ENCODE measurements around the gene MYO18A. TPM values are rescaled to one million over a fixed set of nuclear protein-coding genes. Genes with fewer than 3 reads are reported as not detected.

MYO18A gene
- polyA plus RNA-seq, 4 donors, result 33.4 to 54.3 (median 42.5) TPM

DNA sequence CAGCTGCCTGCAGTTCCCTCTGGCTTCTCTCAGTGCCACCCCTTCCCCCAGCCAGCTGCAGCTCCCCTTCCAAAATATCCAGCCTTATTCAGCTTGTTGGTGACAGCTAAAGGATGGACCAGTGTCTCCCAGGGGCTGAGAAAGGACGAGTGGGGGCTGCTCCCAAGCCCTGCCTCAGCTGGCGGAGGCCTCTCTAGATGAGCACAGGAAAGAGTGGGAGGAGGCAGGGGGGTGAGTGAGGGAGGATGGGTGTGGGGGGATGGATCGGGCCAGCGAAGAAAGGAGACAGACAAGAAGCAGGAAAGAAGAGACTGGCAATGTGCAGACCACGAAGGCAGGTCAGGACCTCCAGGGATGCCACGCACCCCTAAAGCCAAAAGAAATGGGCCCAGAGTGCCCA, 119.7 kb downstream of the MYO18A start:
- DNase-seq (ENCODE audit: low read depth in 4 of 4, low spot score in 2 of 4), result no peak

DNA sequence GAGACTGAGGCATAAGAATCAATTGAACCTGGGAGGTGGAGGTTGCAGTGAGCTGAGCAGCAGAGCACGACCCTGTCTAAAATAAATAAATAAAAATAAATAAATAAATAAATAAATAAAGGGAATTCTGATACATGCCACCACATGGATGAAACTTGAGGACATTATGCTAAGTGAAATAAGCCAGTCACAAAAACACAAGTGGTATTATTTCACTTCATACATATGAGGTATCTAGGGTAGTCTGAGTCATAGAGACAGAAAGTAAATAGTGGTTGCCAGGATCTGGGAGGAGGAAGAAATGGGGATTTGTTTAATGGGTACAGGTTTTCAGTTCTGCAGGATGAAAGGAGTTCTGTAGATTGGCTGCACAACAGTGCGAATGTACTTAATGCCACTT, 120.9 kb downstream of the MYO18A start:
- DNase-seq (ENCODE audit: low read depth in 4 of 4, low spot score in 2 of 4), result no peak

GRCh38 chr17:29058391-29058790, 121.8 kb downstream of the MYO18A start:
- DNase-seq (ENCODE audit: low read depth in 4 of 4, low spot score in 2 of 4), result no peak

DNA sequence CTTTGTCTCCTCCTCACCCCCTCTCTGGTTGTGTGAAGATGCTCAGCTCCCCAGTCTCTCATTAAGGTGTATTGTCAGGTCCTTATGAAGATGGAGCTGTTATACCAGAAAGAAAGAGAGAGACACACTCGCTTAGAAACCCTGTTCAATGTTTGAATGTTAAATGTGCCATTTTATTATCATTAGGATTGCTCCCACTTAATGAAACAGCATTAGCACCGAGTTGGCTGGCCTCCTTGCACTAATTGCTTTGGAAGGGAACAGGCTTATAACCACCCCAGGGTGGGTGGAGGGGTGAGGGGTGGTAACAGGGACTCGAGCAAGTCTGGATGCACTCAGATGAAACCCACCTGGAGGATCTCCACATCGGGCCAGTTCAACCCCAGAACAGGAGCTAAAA, 122.8 kb downstream of the MYO18A start:
- no peak for DNase-seq (ENCODE audit: low read depth in 4 of 4, low spot score in 2 of 4)

- no peak for DNase-seq (ENCODE audit: low read depth in 4 of 4, low spot score in 2 of 4)
These were observed 125.4 kb downstream of the MYO18A start for GRCh38 chr17:29054835-29055234.

DNA sequence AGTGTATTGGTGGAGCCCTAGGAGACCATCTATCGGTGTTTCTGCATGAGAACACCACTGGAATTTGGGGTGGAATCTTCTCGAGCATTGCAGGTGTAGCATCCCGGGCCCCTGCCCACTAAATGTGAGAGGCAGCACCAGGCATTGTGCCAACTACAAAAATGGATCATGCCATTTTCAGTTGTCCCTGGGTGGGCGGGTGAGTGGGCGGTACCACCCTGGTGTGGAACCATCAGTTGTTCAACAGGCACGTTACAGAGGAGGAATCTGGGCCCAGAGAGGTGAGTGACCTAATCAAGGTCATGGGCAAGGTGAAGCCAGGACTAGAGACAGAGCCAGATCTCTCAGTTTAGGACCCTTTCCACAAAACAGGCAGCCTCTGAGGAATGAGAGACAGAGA, 128.5 kb downstream of the MYO18A start:
- no peak for DNase-seq (ENCODE audit: low read depth in 4 of 4, low spot score in 2 of 4)

DNA sequence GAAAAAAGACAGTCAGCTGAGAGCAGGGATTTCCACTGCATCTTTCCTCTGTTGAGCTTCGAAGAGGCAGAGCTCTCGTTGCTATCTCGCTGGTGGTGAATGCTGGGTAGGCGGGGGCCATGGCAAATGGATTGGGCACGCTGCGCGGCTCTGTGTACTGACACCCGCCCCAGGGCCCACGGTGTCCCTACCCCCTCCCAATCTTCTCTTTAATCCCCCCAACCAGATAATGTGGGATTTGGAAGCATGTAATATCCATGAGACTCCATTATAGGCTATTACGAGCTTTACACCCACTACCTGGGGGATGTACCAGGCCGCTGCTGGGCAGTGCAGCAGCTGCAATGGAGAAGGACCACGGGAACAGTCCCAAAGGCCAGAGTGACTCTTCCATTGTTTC, 129.0 kb downstream of the MYO18A start:
- DNase-seq (ENCODE audit: low read depth in 4 of 4, low spot score in 2 of 4), result no peak

- no peak for DNase-seq (ENCODE audit: low read depth in 4 of 4, low spot score in 2 of 4)
These were observed 130.0 kb downstream of the MYO18A start for GRCh38 chr17:29050176-29050575.

DNA sequence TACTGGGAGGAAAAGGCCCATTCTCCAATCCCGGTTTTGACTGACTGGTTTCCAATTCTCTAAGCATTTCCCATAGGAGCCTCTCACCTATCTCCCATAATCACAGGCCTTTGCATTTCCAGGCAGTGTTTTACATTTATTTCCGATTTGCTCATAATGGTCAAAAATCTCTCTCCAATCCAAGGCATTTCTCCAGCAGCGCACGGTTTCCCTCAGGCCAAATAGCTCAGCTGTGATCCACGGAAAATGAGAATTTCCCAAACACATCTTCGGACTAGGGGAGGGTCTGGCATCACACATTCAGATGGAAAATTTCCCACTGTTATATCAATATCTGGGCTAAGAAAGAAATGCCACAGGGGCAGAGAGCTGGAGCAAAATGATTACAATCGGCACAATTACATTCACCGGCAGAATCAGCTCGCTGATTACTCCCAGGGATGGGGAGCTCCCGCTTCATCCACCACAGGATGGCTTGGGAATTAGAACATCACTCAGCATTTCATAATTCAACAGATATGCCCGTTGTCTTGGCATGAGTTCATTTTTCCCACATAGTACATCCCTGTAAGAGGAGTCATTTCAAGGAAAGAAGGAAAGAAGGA, 130.6 kb downstream of the MYO18A start:
- no peak for DNase-seq (ENCODE audit: low read depth in 4 of 4, low spot score in 2 of 4)

DNA sequence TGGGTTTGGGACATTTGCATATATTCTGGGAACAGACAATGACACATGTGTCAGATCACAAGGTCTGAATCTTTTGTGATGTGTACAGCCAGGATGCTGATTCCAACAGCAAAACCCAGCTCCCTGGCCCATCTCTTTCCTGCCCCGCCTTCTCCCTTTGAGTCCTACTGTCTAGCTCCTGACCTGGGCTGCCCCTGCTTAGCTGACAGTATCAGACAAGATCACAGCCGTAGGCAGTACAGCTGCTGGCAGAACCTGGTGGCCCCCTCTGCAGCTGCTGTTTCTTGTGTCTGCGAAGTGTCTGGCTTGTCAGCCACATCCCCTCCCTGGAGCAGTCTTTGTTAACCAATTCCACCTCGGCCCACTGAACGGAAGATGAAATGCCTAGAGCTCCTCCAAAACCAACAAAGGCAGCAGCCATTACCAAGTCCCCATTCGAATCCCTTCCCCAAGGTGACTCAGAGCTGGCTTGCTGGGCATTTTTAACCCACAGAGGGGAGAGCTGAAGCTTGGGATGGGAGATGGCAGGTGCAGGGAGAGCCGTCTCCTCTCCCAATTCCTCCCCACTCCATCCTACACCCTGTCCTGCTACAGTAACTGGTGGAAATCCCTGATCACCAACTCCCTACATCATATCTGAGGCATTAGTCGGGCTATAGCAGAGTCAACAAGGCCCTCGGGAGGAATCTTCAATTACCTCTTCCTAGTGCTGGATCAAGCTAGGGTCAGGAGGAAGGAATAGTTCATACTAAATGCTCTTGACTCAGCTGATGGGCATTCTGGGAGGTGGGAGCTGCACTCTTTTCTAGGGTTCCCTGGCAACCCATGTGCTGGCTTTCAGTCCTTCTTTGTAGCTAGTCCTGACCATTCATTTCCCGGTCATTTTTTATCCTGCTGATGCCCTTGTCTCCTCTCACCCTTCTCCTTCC, 131.5 kb downstream of the MYO18A start:
- no peak for DNase-seq (ENCODE audit: low read depth in 4 of 4, low spot score in 2 of 4)

DNA sequence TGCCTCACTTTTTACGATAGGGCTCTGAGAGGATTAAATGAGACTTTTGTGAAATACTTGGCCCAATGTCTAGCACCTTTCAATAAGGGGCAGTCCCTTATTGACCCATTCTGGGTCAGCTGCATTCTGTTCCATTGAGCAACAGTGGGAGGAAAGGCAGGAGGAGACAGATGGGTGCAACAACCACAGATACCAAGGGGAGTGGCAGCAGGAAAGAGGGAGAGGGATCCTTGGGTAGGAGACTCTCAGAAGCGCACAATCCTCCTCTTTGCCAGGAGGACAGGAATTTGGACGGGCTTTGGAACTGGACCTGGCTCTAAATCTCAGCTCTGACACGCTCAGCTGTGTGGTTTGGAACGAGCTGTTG, 133.7 kb downstream of the MYO18A start:
- no peak for DNase-seq (ENCODE audit: low read depth in 4 of 4, low spot score in 2 of 4)

DNA sequence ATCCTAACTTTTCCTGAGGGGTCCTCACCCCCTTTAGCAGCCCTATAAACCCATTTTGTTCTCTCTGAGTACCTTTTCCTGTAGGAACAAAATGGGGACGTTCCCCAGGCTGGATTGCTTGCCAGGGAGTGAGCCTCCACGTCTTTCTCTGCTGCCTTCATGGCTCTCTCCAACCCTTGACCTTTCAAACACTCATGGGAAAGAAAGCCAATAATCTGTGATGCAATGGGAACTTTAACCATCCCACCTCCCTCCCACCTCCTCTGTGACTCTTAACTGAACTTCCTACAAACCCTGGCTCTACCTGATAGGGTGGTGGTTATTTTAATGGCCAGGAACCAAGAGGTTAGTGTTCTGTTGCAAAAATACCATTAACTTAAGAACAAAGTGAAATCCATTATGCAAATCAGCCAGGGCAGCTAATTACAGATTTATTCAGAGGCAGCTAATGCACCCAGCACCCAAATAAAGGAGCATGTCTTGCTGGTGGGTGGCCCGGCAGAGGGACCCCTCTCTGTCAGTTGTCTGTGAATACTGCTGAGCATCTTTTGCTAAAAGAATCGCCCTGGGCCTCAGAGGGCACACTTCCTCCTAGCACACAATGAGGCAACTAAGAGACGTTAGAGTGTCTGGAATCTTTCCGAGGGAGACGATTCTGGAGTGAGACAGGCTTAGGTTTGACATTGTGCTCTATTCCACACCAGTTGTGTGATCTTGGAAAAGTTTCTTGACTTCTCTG, 134.3 kb downstream of the MYO18A start:
- DNase-seq (ENCODE audit: low read depth in 4 of 4, low spot score in 2 of 4), result no peak

GRCh38 chr17:29045026-29045425, 135.2 kb downstream of the MYO18A start:
- no peak for DNase-seq (ENCODE audit: low read depth in 4 of 4, low spot score in 2 of 4)

DNA sequence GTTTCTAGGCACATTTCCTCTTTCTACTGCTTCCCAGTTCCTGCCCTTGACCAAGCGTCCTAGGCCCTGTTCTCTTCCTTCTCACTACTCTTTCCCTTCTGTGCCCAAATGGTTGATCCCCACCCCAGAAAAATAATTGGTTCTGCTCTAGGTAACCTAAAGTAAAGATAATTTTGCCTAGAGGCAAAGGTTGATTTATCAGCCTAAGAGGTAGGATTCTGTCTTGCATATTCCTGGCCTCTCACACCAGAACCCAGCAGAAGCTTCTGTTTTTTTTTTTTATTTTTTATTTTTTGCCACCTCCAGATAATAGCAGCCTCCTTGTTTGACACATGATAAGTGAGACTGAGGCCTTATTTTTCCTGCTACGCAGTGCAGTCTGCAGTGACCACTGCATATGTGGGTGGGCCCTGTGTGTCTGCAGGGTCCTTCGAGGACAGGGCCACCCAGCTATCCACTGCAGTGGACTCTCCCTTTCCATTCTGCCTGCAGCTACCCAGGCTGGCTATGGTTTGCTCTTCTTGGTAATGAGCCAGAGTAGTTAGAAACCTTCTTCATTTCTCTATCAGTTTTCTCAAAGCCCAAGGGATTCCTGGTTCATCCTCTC, 136.6 kb downstream of the MYO18A start:
- DNase-seq (ENCODE audit: low read depth in 4 of 4, low spot score in 2 of 4), result no peak

DNA sequence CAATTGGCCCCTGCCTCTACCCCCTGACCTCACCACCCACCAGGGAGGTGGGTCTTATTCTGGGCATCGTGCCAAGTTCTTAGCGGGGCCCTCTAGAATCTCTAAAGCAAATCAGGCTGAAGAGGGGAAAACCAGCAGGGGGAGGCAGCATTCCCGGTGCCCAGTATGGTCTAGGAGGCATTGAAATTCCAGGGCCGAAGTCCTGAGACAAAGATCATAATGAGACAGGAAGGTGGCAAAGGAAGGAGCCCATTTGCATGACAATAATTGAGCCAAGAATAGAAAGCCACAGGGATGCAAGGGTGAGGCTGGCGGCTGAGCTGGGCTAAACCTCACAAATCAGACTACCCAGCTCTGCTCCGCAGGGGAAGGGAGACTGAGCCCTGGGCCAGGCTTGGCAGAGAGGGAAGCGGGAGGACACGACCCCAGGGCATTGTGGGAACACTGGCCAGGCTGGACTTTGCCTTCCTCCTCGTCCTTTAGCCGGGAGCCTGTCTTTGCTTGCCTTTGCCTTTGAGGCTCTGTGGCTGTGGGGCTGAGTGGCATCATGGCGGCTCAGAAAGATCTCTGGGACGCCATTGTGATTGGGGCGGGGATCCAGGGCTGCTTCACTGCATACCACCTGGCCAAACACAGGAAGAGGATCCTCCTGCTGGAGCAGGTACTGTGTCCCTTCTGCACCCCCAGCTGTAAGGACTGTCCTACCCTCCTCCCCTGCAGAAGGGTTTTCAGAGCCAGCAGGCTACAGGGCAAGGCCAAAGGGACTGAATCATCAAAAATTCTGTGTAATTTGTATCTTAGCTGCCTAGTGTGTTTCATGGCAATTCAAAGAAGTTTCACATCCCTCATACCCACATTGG, 137.3 kb downstream of the MYO18A start, which contains the start of gene PIPOX:
Gene PIPOX (plus strand): TSS at position 463 of the 860 bp plus-strand sequence. CDS start 85 bp downstream, at position 548.
- no peak for DNase-seq (ENCODE audit: low read depth in 4 of 4, low spot score in 2 of 4)

GRCh38 chr17:29042026-29042678, 138.0 kb downstream of the MYO18A start:
- no peak for DNase-seq (ENCODE audit: low read depth in 4 of 4, low spot score in 2 of 4)

DNA sequence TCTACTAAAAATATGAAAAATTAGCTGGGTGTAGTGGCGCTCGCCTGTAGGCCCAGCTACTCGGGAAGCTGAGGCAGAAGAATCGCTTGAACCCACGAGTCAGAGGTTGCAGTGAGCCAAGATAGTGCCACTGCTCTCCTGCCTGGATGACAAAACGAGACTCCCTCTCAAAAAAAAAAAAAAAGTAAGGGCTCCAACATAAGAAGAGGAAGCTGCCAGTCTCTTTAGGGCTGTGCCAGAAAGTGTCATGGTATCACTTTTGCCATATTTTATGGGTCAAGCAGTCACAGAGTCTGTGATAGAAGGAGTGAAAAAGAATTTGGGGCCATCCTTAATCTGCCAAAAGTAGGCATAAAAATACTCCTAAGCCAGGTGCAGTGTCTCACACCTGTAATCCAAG, 138.6 kb downstream of the MYO18A start:
- DNase-seq (ENCODE audit: low read depth in 4 of 4, low spot score in 2 of 4), result no peak

DNA sequence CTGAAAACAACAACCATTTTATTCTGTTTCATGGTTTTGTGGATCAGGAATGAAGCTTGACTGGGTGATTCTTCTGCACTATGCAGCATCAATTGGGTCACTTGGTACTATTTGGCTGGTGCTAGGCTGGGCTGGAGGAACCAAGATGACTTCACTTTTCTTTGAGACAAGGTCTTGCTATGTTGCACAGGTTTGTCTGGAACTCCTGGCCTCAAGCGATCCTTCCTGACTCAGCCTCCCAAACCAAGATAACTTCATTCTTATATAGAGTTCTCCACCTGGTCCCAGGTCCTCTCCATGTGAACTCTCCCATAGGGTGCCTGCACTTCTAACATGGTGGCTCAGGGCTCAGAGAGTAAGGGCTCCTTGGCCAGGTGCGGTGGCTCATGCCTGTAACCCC, 139.1 kb downstream of the MYO18A start:
- no peak for DNase-seq (ENCODE audit: low read depth in 4 of 4, low spot score in 2 of 4)

DNA sequence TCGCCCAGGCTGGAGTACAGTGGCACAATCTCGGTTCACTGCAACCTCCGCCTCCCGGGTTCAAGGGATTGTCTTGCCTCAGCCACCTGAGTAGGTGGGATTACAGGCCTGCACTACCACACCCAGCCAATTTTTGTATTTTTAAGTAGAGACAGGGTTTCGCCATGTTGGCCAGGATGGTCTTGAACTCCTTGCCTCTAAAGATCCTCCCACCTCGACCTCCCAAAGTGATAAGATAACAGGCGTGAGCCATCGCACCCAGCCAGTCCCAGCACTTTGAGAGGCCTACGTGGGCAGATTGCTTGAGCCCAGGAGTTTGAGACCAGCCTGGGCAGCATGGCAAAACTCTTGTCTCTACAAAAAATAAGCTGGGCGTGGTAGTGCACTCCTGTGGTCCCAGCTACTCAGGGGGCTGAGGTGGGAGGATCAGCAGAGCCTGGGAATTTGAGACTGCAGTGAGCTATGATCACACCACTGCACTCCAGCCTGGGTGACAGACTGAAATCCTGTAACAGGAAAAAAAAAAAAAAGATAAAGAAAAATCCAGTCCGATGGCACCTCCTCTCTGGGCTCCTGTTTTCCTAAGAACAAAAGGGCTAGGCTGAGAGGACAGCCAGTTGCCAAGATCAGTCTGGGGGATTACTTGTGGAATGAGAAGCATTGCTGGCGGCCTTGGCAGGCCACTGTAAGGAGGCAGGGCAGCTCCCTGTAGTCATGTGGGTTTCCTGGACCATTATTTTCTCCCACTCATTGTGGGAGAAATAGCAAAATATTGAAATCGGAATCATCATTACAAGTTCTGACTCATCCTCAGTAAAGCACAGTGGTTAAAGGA, 140.2 kb downstream of the MYO18A start:
- no peak for DNase-seq (ENCODE audit: low read depth in 4 of 4, low spot score in 2 of 4)
